DMS153 treated with DMSO at 0.1 percent for 48 hours (cell line): ENCODE results near the gene PHF24.
"Not testable (repeated sequence)": the region's sequence is repeated elsewhere in the genome, so short reads cannot be mapped to it uniquely, and the experiment has no call there.

Experiments used
- DNase-seq: peaks from one replicate; lab custom pipeline; 2025; ENCODE audit not compliant: unreplicated experiment; lab: John Stamatoyannopoulos, UW

The PHF24 gene

GRCh38 chr9:34996181-34996904 is 38.3 kb downstream of the PHF24 start:
- DNase-seq, result no peak

GRCh38 chr9:34996905-34997279 is 38.8 kb downstream of the PHF24 start:
- DNase-seq, result no peak

- DNase-seq, result no peak
Observed at GRCh38 chr9:34997379-34997781, 39.3 kb downstream of the PHF24 start.

GRCh38 chr9:34998266-34998665 is 40.2 kb downstream of the PHF24 start:
- no peak for DNase-seq

GRCh38 chr9:34999576-34999975 is 41.5 kb downstream of the PHF24 start:
- no peak for DNase-seq

- DNase-seq, result no peak
Observed at GRCh38 chr9:35000535-35001284, 42.6 kb downstream of the PHF24 start.

- no peak for DNase-seq
Observed at GRCh38 chr9:35001285-35001677, 43.2 kb downstream of the PHF24 start.

GRCh38 chr9:35001803-35002502 is 43.9 kb downstream of the PHF24 start:
- no peak for DNase-seq

GRCh38 chr9:35002623-35003022 is 44.5 kb downstream of the PHF24 start:
- DNase-seq, result no peak

- not testable (repeated sequence) for DNase-seq
Observed at GRCh38 chr9:35004299-35004698, 46.2 kb downstream of the PHF24 start.

- DNase-seq, result no peak
Observed at GRCh38 chr9:35010351-35010958, 52.4 kb downstream of the PHF24 start.

- DNase-seq, result no peak
Observed at GRCh38 chr9:35014517-35014916, 56.4 kb downstream of the PHF24 start.

- not testable (repeated sequence) for DNase-seq
Observed at GRCh38 chr9:35023443-35023842, 65.4 kb downstream of the PHF24 start.

- DNase-seq, result no peak
Observed at GRCh38 chr9:35026671-35027070, 68.6 kb downstream of the PHF24 start.

- DNase-seq, result no peak
Observed at GRCh38 chr9:35027374-35027773, 69.3 kb downstream of the PHF24 start.

GRCh38 chr9:35027860-35028259 is 69.8 kb downstream of the PHF24 start:
- no peak for DNase-seq

- no peak for DNase-seq
Observed at GRCh38 chr9:35028341-35028740, 70.3 kb downstream of the PHF24 start.

GRCh38 chr9:35029241-35029640 is 71.2 kb downstream of the PHF24 start:
- no peak for DNase-seq

GRCh38 chr9:35029852-35030251 is 71.8 kb downstream of the PHF24 start:
- no peak for DNase-seq
